Measurements from ENCODE around the gene OR2T27.

GRCh38 chr1:248699099-248699498 lies 43.8 kb upstream of the OR2T27 start:
- TF ChIP-seq CTCF (IDR thresholded peaks at IDR 0.05) (no peak), POLR2A (IDR thresholded peaks at IDR 0.05) (no peak)
